Type B pancreatic cell (in vitro differentiated cells): ENCODE measurements around the gene UGT2B7. TPM values are rescaled to one million over a fixed set of nuclear protein-coding genes. Genes with fewer than 3 reads are reported as not detected.

Experiments
- DNase-seq: peaks from one replicate; pipeline ENCODE4 v3.0.0; 2021; ENCODE audit warnings: mixed read lengths; ENCODE audit not compliant: unreplicated experiment; ENCODE audit errors: extremely low spot score
- H3K27ac Mint-ChIP-seq: 2 replicates; pipeline ENCODE4 v1.8.0; 2021; ENCODE audit warnings: mild to moderate bottlenecking, mixed read lengths
- H3K27me3 Mint-ChIP-seq: 2 replicates; pipeline ENCODE4 v1.8.0; 2021; ENCODE audit warnings: mixed read lengths
- H3K36me3 Mint-ChIP-seq: 2 replicates; pipeline ENCODE4 v1.8.0; 2021; ENCODE audit warnings: mixed read lengths
- H3K4me1 Mint-ChIP-seq: one replicate; pipeline ENCODE4 v1.8.0; 2021; ENCODE audit warnings: mixed read lengths; ENCODE audit not compliant: unreplicated experiment
- H3K4me3 Mint-ChIP-seq: 2 replicates; pipeline ENCODE4 v1.8.0; 2021; ENCODE audit warnings: mild to moderate bottlenecking, mixed read lengths
- H3K9me3 Mint-ChIP-seq: 2 replicates; pipeline ENCODE4 v1.8.0; 2021; ENCODE audit warnings: mixed read lengths
- total RNA-seq: library from RNA; stranded (reverse); gene quantifications from 2 replicates; pipeline ENCODE4 v1.2.1, GENCODE V29; 2021; ENCODE audit warnings: low replicate concordance
- TF ChIP-seq, protein P1 (sequence below): fragments of 200-600 bp; sonication (generic); conservative IDR thresholded peaks from 2 replicates; pipeline ENCODE4 v1.5.0; 2021; ENCODE audit warnings: antibody characterized with exemption, mild to moderate bottlenecking

The UGT2B7 gene
- total RNA-seq, 1 donor from 2014 or later, result 8.7 TPM

DNA sequence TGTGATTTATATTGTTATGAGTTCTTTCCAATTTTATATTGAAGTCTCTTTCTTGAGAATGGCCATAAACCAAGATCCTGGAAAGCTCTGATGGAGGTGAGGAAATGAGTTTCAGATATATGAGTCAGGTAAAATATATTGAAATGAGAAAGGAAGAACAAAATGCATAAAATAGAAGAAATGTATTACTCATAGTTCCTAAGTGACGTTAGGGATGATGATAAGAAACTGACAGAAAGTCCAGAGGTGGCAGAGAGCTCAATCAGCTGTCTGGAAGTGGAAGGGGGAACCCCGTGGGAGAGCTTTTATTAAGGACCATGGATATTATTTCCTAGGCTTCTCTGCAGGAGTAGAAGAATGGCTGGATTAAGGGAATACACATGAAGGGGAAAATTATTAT, 24.6 kb downstream of the UGT2B7 start:
- no peak for DNase-seq
- Mint-ChIP-seq H3K27me3 (no peaks in the 10 kb centered on the region), H3K4me1 (no peaks in the 10 kb centered on the region), H3K36me3 (no peaks in the 10 kb centered on the region), H3K27ac (no peak overlapping the region), H3K9me3 (peaks cover 4% of the 10 kb centered on the region), H3K4me3 (no peak overlapping the region)
- TF ChIP-seq, protein P1, sequence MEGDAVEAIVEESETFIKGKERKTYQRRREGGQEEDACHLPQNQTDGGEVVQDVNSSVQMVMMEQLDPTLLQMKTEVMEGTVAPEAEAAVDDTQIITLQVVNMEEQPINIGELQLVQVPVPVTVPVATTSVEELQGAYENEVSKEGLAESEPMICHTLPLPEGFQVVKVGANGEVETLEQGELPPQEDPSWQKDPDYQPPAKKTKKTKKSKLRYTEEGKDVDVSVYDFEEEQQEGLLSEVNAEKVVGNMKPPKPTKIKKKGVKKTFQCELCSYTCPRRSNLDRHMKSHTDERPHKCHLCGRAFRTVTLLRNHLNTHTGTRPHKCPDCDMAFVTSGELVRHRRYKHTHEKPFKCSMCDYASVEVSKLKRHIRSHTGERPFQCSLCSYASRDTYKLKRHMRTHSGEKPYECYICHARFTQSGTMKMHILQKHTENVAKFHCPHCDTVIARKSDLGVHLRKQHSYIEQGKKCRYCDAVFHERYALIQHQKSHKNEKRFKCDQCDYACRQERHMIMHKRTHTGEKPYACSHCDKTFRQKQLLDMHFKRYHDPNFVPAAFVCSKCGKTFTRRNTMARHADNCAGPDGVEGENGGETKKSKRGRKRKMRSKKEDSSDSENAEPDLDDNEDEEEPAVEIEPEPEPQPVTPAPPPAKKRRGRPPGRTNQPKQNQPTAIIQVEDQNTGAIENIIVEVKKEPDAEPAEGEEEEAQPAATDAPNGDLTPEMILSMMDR, result no peak

DNA sequence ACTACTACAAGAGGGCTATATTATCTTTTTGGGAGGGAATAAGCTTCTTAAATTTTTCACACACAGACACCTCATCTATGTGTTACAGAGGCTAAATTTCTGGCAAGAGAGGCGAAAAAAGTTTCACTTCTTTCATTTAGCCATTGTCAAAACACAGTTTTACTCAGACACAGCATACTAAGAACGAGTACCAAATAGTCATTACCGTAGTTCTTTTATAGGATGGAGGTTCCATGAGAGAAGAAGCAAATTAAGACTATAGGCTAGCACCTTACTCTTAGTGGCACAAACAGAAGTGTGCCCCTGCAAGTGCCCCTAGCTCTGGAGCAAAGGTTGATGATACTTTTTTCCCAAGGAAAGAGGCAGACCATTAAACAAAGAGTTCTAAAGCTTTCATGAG, 26.2 kb downstream of the UGT2B7 start:
- TF ChIP-seq, protein P1, result no peak
- Mint-ChIP-seq H3K4me3 (no peak overlapping the region), H3K4me1 (no peaks in the 10 kb centered on the region), H3K27me3 (no peaks in the 10 kb centered on the region), H3K36me3 (no peaks in the 10 kb centered on the region), H3K9me3 (no peaks in the 10 kb centered on the region), H3K27ac (no peak overlapping the region)
- no peak for DNase-seq

DNA sequence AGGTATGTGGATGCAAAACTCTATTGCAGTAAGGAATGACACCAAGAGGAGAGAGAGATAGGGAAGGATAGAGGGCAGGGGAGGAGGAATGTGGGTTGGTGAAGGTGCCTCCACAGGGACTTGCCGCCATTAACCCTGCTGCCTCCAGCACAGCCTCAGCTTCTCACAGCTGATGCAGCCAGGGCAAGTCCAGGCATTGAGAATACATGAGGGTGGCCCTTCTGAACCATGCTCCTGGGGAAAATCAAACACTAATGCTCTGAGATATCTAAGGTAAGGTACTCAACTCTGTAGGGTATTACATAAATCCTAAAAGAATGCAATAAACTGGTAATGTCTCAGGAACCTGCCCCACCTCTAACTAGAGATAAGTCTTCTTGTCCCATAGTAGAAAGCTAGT, 28.7 kb downstream of the UGT2B7 start:
- H3K27me3 Mint-ChIP-seq, result no peaks in the 10 kb centered on the region
- no peak overlapping the region for H3K4me3 Mint-ChIP-seq
- no peaks in the 10 kb centered on the region for H3K9me3 Mint-ChIP-seq
- no peak for DNase-seq
- H3K36me3 Mint-ChIP-seq, result no peaks in the 10 kb centered on the region
- TF ChIP-seq, protein P1, result no peak
- no peaks in the 10 kb centered on the region for H3K4me1 Mint-ChIP-seq
- H3K27ac Mint-ChIP-seq, result no peak overlapping the region

DNA sequence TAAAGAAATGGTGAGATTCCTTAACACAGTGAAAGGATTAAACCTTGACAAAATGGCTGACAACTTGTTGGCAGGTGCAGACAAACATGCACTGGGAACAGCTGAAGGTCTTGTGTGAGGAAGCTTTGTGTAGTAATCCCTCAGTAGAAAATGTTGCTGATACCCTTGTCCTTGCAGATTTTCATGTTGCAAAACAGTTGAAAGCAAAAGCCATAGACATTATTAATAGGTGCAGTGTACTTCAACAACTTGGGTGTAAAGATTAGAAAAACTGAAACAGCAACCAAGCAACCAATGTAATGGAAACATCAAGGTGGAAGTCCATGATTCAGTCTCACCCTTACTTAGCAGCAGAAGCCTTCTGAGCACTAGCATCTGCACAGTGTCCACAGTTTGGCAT, 29.8 kb downstream of the UGT2B7 start:
- Mint-ChIP-seq H3K27ac (no peak overlapping the region), H3K4me1 (no peaks in the 10 kb centered on the region), H3K4me3 (no peak overlapping the region), H3K36me3 (no peaks in the 10 kb centered on the region), H3K27me3 (no peaks in the 10 kb centered on the region), H3K9me3 (no peaks in the 10 kb centered on the region)
- TF ChIP-seq, protein P1, result no peak
- DNase-seq, result no peak

DNA sequence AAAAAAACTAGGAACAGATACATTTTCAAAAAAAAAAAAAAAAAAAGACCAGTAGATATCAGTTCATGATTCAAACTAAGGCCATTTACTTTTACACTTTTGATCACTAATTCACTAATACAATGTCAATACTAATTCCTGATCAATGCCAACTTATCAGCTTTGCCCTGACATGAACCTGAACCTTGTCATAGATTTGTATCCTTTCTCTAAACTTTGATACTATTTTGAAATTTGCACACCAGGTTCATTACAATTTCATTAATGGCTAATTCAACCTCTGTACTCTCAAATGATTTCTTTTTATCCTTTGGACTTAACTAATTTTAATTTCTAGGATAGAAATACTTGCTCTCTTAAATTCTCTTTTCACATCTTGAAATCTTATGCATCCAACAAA, 37.7 kb downstream of the UGT2B7 start:
- Mint-ChIP-seq H3K4me1 (no peaks in the 10 kb centered on the region), H3K27me3 (no peaks in the 10 kb centered on the region), H3K27ac (no peak overlapping the region), H3K36me3 (no peaks in the 10 kb centered on the region), H3K9me3 (no peaks in the 10 kb centered on the region), H3K4me3 (no peak overlapping the region)
- TF ChIP-seq, protein P1, result no peak
- no peak for DNase-seq

DNA sequence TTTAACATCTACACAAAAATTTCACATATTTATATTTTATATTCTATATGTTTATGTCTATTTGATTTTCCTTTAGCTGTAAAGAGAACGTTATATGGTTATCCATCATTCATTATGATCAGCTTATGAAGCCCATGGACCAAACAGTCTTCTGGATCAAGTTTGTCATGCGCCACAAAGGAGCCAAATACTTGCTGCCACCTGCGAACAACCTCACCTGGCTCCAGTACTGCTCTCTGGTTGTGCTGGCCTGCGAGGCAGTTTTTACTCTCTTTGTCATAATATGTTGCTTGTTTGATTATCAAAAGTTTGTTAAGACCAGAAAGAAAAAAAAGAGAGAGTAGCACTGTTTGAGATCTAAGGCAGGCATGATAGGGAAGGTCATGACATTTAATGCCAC, 38.2 kb downstream of the UGT2B7 start:
- no peaks in the 10 kb centered on the region for H3K36me3 Mint-ChIP-seq
- no peaks in the 10 kb centered on the region for H3K4me1 Mint-ChIP-seq
- H3K27ac Mint-ChIP-seq, result no peak overlapping the region
- H3K9me3 Mint-ChIP-seq, result no peaks in the 10 kb centered on the region
- no peak overlapping the region for H3K4me3 Mint-ChIP-seq
- no peaks in the 10 kb centered on the region for H3K27me3 Mint-ChIP-seq
- DNase-seq, result no peak
- TF ChIP-seq, protein P1, result no peak
